GM12875 (cell line): ENCODE data around the gene LSM2.
"Not testable (repeated sequence)": the region's sequence is repeated elsewhere in the genome, so short reads cannot be mapped to it uniquely, and the experiment has no call there.

Experiments
- H3K4me3 ChIP-seq: one replicate; pipeline ENCODE4 v1.5.1; 2011; ENCODE audit warnings: low read depth, low read length, control low read depth
- TF ChIP-seq, protein P1 (sequence below): IDR thresholded peaks from 2 replicates; pipeline ENCODE4 v1.5.1; 2011; ENCODE audit warnings: low read depth, mild to moderate bottlenecking, control low read depth, inconsistent platforms, low read length, moderate library complexity, borderline replicate concordance; ENCODE audit not compliant: insufficient read depth

LSM2 gene

DNA sequence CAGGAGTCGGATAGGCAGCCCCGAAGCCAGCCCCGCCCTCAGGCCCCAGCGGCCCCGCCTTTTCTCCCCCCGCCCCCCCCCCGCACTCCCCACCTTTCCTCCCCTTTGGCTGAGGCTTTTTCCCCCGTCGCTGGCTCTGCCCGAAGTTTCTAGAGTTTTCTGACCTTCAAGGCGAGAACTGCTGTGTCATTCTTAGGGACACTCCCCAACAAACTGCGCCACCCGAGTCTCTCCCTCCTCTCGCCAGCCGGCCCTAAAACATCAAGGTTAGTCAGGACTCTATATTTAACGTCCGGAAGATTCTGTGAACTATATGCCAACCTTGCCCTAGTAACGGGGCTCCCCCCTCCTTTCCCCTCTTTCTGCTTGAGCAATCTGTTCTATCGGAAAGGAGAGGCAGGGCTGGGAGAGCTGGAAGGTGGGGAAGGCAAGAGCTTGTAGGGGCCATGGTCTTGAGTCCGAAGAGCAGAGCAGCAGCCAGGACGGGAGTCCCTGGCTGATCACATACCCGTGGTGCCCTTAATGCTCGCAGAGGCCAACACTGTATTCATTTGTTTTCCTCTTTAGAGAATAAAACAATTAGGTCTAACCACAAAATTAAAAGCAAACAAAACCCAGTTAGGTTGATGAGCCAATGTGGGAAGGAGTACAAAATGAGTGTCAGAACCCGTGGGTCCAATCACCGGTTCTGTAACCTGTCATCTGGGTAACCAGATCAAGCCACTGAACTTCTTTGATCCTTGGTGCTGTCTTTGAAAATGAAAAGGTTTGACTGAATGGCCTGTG is 15.5 kb upstream of the LSM2 start:
- H3K4me3 ChIP-seq = peak overlapping the region; percentile 47
- TF ChIP-seq, protein P1, sequence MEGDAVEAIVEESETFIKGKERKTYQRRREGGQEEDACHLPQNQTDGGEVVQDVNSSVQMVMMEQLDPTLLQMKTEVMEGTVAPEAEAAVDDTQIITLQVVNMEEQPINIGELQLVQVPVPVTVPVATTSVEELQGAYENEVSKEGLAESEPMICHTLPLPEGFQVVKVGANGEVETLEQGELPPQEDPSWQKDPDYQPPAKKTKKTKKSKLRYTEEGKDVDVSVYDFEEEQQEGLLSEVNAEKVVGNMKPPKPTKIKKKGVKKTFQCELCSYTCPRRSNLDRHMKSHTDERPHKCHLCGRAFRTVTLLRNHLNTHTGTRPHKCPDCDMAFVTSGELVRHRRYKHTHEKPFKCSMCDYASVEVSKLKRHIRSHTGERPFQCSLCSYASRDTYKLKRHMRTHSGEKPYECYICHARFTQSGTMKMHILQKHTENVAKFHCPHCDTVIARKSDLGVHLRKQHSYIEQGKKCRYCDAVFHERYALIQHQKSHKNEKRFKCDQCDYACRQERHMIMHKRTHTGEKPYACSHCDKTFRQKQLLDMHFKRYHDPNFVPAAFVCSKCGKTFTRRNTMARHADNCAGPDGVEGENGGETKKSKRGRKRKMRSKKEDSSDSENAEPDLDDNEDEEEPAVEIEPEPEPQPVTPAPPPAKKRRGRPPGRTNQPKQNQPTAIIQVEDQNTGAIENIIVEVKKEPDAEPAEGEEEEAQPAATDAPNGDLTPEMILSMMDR = no peak

DNA sequence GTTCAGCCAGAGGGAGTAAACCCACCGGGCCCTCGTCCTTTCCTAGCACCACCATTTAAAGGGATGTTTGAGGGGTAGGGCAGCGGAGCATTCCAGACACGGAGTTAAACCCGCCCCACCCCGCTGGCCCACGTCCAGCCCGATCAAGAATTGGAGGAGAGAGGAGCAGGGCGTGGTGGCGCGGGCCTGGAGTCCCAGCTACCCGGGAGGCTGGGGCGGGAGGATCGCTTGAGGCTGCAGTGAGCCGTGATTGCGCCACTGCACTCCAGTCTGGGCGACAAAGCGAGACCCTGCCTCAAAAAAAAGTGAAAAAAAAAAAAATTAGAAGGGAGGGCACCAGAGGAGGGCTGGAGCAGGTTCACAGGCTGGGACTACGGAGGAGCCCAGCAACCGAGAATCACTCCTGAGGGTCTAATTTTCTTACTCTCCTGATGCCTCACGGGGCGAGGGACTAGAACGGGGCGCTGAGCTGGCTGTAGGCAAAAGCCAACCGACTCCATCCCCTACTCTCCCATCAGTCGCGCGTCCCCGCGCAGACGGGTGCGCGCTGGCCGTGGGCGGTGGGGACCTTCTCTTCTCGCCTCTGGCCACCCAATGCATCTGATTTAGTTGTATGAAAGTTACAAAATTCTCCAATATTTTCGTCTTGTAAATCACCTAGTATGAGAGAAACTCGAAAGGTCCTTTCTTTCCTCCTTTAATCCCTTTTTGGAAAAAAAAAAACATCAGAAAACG is 14.7 kb upstream of the LSM2 start:
- TF ChIP-seq, protein P1 = no peak
- H3K4me3 ChIP-seq = peak overlapping the region; percentile 44

DNA sequence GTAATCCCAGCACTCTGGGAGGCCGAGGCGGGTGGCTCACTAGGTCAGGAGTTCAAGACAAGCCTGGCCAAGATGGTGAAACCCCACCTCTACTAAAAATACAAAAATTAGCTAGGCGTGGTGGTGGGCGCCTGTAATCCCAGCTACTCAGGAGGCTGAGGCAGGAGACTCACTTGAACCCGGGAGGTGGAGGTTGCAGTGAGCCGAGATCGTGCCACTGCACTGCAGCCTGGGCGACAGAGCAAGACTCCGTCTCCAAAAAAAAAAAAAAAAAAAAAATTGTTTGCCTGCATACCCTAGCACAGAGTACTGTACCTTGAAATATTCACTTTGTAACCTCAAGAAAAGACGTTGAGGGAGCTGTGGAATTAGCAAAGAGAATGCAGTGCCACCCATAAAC is 13.6 kb upstream of the LSM2 start:
- not testable (repeated sequence) for H3K4me3 ChIP-seq

DNA sequence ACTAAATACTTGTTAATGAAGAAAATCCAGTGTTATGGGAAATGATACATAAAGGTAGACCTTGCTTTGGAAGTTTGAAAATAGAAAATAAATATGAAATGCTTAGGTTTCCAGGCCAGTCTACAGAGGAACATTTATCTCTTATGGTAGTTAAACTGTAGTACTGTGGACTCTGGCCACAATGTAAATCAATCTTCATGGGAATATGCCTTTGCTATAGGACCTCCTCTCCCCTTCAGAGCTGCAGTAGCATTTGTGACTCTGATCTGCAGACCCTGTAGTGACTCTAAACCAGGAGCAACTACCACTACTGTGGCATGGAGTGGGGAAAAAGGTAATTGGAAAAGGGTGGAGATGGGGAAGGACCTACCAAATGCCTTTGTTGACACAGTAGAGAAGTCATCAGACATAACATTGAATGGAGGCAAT is 13.1 kb upstream of the LSM2 start:
- no peak overlapping the region for H3K4me3 ChIP-seq
- TF ChIP-seq, protein P1 = no peak

DNA sequence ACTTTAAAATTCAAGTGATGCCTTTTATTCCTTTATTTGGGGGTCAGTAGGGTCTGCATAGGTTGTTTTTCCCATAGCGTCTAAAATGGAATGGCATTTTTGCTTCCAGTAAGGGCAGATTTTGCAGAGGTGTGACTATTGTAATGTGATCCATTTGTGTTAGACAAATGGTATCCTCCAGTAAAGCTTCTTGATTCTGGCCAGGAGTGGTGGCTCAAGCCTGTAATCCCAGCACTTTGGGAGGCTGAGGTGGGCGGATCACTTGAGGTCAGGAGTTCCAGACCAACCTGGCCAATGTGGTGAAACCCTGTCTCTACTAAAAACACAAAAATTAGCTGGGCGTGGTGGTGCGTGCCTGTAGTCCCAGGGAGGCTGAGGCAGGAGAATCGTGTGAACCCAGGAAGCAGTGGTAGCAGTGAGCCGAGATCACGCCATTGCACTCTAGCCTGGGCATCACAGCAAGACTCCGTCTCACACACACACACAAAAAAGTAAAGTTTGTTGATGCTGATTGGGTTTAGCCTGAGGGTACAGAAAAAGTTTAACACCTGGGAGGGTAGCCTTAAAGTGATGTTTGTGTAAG is 11.3 kb upstream of the LSM2 start:
- not testable (repeated sequence) for H3K4me3 ChIP-seq

DNA sequence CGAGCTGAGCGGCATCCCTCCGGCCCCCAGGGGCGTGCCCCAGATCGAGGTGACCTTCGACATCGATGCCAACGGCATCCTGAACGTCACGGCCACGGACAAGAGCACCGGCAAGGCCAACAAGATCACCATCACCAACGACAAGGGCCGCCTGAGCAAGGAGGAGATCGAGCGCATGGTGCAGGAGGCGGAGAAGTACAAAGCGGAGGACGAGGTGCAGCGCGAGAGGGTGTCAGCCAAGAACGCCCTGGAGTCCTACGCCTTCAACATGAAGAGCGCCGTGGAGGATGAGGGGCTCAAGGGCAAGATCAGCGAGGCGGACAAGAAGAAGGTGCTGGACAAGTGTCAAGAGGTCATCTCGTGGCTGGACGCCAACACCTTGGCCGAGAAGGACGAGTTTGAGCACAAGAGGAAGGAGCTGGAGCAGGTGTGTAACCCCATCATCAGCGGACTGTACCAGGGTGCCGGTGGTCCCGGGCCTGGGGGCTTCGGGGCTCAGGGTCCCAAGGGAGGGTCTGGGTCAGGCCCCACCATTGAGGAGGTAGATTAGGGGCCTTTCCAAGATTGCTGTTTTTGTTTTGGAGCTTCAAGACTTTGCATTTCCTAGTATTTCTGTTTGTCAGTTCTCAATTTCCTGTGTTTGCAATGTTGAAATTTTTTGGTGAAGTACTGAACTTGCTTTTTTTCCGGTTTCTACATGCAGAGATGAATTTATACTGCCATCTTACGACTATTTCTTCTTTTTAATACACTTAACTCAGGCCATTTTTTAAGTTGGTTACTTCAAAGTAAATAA is 10.6 kb upstream of the LSM2 start:
- H3K4me3 ChIP-seq = peak overlapping the region; percentile 16

DNA sequence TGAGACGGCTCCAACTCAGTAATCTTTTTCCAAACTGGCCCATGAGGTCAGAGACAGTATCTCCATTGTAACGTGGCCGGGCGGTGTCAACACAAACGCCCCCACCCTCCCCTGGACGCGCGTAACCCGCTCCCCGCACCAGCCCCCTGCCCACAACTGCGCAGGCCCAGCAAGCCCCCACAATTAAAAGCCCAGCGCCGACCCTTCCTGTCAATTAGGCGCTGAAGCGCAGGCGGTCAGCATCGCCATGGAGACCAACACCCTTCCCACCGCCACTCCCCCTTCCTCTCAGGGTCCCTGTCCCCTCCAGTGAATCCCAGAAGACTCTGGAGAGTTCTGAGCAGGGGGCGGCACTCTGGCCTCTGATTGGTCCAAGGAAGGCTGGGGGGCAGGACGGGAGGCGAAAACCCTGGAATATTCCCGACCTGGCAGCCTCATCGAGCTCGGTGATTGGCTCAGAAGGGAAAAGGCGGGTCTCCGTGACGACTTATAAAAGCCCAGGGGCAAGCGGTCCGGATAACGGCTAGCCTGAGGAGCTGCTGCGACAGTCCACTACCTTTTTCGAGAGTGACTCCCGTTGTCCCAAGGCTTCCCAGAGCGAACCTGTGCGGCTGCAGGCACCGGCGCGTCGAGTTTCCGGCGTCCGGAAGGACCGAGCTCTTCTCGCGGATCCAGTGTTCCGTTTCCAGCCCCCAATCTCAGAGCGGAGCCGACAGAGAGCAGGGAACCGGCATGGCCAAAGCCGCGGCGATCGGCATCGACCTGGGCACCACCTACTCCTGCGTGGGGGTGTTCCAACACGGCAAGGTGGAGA is 8.5 kb upstream of the LSM2 start, which contains the start of the genes HSPA1A and HSPA1L:
HSPA1A (plus strand) TSS at position 519 of the 814 bp plus-strand sequence; CDS start at position 733, 214 bp downstream.
HSPA1L (minus strand) TSS at position 259 of the 814 bp plus-strand sequence. CDS start 3,311 bp downstream, outside the sequence.
- H3K4me3 ChIP-seq = peak within 1 kb of the TSS; percentile 40
- TF ChIP-seq, protein P1 = no peak

DNA sequence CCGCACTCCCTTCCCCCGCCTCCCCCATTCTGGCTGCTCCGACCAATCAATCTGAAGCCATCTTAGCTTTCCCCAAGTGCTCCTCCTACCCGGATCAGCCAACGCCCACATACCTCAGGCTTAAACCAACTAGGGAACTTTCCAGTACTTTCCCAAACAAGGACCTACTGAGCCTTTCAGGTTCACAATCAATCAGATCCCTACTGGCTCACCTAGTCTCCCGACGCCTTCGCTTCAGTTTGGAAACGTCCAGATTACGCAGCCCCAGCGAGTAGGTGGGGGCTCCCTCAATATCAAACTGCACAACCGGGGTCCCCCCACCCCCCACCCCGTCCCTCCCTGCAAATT is 7.9 kb upstream of the LSM2 start:
- peak overlapping the region; percentile 40 for H3K4me3 ChIP-seq
- TF ChIP-seq, protein P1 = no peak
